ENCODE measurements around the gene SCGB1C1. TPM values are rescaled to one million over a fixed set of nuclear protein-coding genes. Genes with fewer than 3 reads are reported as not detected.

Gene SCGB1C1
- total and polyA plus RNA-seq, 10 of the 15 experiments (the other 5 are each of a cell fraction or from before 2014, with no cell fraction given) = not detected

DNA sequence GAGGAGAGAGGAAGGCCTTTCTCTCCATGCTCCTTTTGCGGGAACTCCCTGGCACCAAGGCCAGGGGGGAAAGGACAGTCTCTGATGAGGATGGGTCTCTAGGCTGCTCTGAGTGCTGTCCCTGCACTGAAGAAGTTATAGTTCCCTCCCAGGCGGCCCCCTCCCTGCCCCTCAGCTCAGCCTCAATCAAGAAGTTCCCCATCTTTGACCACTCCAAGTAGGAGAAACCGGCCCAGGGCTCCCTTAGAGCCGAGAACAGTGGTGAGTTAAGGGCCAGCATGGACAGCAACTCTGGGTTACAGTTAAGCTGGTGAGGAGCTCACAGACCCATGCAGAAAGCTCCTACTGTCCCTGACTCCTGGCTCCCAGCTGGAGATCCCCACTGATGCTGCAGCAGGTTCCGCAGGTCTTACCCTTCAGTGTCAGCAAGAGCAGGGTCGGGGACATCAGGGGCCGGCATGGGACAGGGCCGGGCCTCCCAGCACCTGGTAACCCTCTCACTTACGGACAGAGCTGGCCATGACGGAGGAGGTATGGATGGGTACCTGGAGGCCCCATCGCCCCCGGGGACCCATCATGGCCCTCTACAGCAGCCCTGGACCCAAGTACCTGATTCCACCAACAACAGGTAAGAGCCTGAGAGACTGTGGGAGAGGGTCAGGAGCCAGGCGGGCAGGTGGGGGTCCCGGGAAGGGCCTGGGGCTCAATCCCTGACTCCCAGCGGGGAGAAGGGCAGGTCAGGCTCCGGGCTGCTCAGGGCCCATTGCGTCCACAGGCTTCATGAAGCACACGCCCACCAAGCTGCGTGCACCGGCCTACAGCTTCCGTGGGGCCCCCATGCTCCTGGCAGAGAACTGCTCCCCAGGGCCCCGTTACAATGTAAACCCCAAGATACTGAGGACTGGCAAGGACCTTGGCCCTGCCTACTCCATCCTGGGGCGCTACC is 4.2 kb downstream of the SCGB1C1 start:
- CTCF ChIA-PET = interaction anchor here (0.5 kb wide), 1 partner anchor 167 kb away, joined by 4 read pairs; no protein-coding TSS in a partner anchor
- DNase-seq (ENCODE audit: low read depth, low spot score) (no peak), ATAC-seq (no peak), FAIRE-seq (no peak)
- Histone ChIP-seq H3K27me3 (replicated peaks in 1 of 2; ENCODE audit: control insufficient read depth in 2 of 2, insufficient read depth in 2 of 2, low read length in 1 of 2) (no peaks in the 10 kb centered on the region), H3K4me2 (ENCODE audit: control insufficient read depth, insufficient read depth) (no peak overlapping the region), H4K20me1 (ENCODE audit: control insufficient read depth, insufficient read depth) (no peaks in the 10 kb centered on the region), H3K79me2 (ENCODE audit: control insufficient read depth, insufficient read depth, low read length) (no peaks in the 10 kb centered on the region), H2AFZ (ENCODE audit: control insufficient read depth, low read depth, low read length) (no peak overlapping the region), H3K36me3 (ENCODE audit: control insufficient read depth in 2 of 2, insufficient read depth in 2 of 2, low read length in 1 of 2) (no peaks in the 10 kb centered on the region), H3K4me1 (ENCODE audit: control insufficient read depth, insufficient read depth, low read length) (no peaks in the 10 kb centered on the region), H3K9ac (ENCODE audit: control insufficient read depth, insufficient read depth, low read length) (no peak overlapping the region), H3K27ac (ENCODE audit: control insufficient read depth, insufficient read depth) (no peak overlapping the region), H3K9me3 (replicated peaks; ENCODE audit: control insufficient read depth, insufficient read depth, low read length) (no peaks in the 10 kb centered on the region), H3K4me3 (no peak overlapping the region)
- SMC1A ChIA-PET (ENCODE audit: uncharacterized antibody, unreplicated experiment) = no interaction called here
- WGBS (ENCODE audit: insufficient coverage, insufficient replicate concordance, low lambda C conversion rate, missing lambda C conversion rate) = 54% methylated on average over 23 of the region's 23 CpGs
- RAD21 ChIA-PET (ENCODE audit: unreplicated experiment) = interaction anchor here (1.3 kb wide), 1 partner anchor 10 kb away, joined by 3 read pairs; the partner anchor contains the start of gene BET1L
- no TSS peak for BruUV-seq (replicated peaks)
- TF ChIP-seq EP300 (IDR thresholded peaks at IDR 0.05; ENCODE audit: borderline replicate concordance in 1 of 2, control insufficient read depth in 1 of 2, low read depth in 2 of 2, low read length in 2 of 2) (no peak), ZSCAN29 (IDR thresholded peaks at IDR 0.05) (no peak), POLR2AphosphoS2 (IDR thresholded peaks at IDR 0.05; ENCODE audit: low read depth, low read length) (no peak), IKZF2 (IDR thresholded peaks at IDR 0.05) (no peak), ZNF24 (IDR thresholded peaks at IDR 0.05) (no peak)
- in situ Hi-C loops (cut with MboI) (no loop called here), intact Hi-C loops (cut with micrococcal nuclease; ENCODE audit: unreplicated experiment) (no loop called here)
- POLR2A ChIA-PET = interaction anchor here (0.9 kb wide), 1 partner anchor 10 kb away, joined by 3 read pairs; the partner anchor contains the start of gene BET1L

DNA sequence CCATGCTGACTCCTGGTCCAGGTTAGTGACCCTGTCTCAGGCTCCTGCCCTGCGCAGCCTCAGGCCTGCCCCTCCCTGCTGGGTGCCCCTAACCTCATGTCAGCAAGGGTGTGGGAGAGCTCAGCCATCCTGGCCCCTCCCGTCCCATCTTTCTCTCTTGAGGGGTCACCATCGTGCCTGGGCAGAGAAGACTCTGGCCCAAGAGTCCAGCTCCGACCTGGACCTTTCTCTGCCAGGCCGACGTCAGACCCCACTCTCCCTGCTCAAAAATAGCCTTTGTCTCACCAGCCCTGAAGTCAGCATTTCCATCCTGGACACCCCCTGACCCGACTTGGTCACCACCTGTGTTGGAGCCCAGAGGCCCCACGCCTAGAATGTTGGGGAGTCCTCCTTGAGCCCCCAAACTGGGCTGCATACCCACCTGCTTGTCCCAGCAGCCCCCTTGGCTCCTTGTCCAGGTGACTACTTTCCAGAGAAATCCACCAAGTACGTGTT is 4.9 kb downstream of the SCGB1C1 start:
- intact Hi-C loops (cut with micrococcal nuclease; ENCODE audit: unreplicated experiment) (no loop called here), in situ Hi-C loops (cut with MboI) (no loop called here)
- no peak overlapping the region for H3K27ac ChIP-seq (ENCODE audit: control insufficient read depth, insufficient read depth)
- DNase-seq (ENCODE audit: low read depth, low spot score) (no peak), FAIRE-seq (no peak), ATAC-seq (no peak)
- no peak overlapping the region for H3K4me2 ChIP-seq (ENCODE audit: control insufficient read depth, insufficient read depth)
- WGBS (ENCODE audit: insufficient coverage, insufficient replicate concordance, low lambda C conversion rate, missing lambda C conversion rate) = 61% methylated on average over 9 of the region's 9 CpGs
- no peak overlapping the region for H2AFZ ChIP-seq (ENCODE audit: control insufficient read depth, low read depth, low read length)
- H3K79me2 ChIP-seq (ENCODE audit: control insufficient read depth, insufficient read depth, low read length) = no peaks in the 10 kb centered on the region
- H3K4me1 ChIP-seq (ENCODE audit: control insufficient read depth, insufficient read depth, low read length) = no peaks in the 10 kb centered on the region
- no peak overlapping the region for H3K9ac ChIP-seq (ENCODE audit: control insufficient read depth, insufficient read depth, low read length)
- H3K36me3 ChIP-seq (ENCODE audit: control insufficient read depth in 2 of 2, insufficient read depth in 2 of 2, low read length in 1 of 2) = no peaks in the 10 kb centered on the region
- ChIA-PET RAD21 (ENCODE audit: unreplicated experiment) (interaction anchor here (1.3 kb wide), 1 partner anchor 9 kb away, joined by 3 read pairs; the partner anchor contains the start of gene BET1L), CTCF (interaction anchor here (0.5 kb wide), 1 partner anchor 166 kb away, joined by 4 read pairs; no protein-coding TSS in a partner anchor), POLR2A (no interaction called here), SMC1A (ENCODE audit: uncharacterized antibody, unreplicated experiment) (no interaction called here)
- H4K20me1 ChIP-seq (ENCODE audit: control insufficient read depth, insufficient read depth) = no peaks in the 10 kb centered on the region
- no TSS peak for BruUV-seq (replicated peaks)
- no peaks in the 10 kb centered on the region for H3K27me3 ChIP-seq (replicated peaks in 1 of 2; ENCODE audit: control insufficient read depth in 2 of 2, insufficient read depth in 2 of 2, low read length in 1 of 2)
- no peaks in the 10 kb centered on the region for H3K9me3 ChIP-seq (replicated peaks; ENCODE audit: control insufficient read depth, insufficient read depth, low read length)
- H3K4me3 ChIP-seq = no peak overlapping the region
- TF ChIP-seq CHD4 (IDR thresholded peaks at IDR 0.05) (no peak), SPI1 (IDR thresholded peaks at IDR 0.05; ENCODE audit: borderline replicate concordance, insufficient read depth, low read depth, low read length) (no peak), CEBPB (IDR thresholded peaks at IDR 0.05; ENCODE audit: borderline replicate concordance in 1 of 2, low read depth in 2 of 2, low read length in 2 of 2) (no peak), HDAC2 (IDR thresholded peaks at IDR 0.05) (no peak), LARP7 (IDR thresholded peaks at IDR 0.05) (no peak), DPF2 (IDR thresholded peaks at IDR 0.05) (no peak), FOS (IDR thresholded peaks at IDR 0.05; ENCODE audit: borderline replicate concordance, extremely low read depth, insufficient read length) (no peak), KDM1A (IDR thresholded peaks at IDR 0.05; ENCODE audit: borderline replicate concordance) (no peak)
- TF ChIP-seq, protein P1, sequence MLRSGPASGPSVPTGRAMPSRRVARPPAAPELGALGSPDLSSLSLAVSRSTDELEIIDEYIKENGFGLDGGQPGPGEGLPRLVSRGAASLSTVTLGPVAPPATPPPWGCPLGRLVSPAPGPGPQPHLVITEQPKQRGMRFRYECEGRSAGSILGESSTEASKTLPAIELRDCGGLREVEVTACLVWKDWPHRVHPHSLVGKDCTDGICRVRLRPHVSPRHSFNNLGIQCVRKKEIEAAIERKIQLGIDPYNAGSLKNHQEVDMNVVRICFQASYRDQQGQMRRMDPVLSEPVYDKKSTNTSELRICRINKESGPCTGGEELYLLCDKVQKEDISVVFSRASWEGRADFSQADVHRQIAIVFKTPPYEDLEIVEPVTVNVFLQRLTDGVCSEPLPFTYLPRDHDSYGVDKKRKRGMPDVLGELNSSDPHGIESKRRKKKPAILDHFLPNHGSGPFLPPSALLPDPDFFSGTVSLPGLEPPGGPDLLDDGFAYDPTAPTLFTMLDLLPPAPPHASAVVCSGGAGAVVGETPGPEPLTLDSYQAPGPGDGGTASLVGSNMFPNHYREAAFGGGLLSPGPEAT (IDR thresholded peaks at IDR 0.05; ENCODE audit: low read depth) = no peak
